ENCODE results near the gene TCAIM. TPM values are rescaled to one million over a fixed set of nuclear protein-coding genes. Genes with fewer than 3 reads are reported as not detected.

TCAIM gene, protein sequence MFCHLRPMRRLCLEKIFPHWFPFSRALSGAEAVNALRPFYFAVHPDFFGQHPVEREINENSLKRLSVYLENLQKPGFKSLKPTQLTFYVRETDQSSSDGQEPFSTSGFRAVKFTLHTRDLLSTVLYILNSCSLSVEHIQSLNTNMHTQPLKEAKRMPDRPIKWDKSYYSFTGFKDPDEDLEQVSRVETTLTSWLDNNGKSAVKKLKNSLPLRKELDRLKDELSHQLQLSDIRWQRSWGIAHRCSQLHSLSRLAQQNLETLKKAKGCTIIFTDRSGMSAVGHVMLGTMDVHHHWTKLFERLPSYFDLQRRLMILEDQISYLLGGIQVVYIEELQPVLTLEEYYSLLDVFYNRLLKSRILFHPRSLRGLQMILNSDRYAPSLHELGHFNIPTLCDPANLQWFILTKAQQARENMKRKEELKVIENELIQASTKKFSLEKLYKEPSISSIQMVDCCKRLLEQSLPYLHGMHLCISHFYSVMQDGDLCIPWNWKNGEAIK
- 7.6 TPM for total RNA-seq

DNA sequence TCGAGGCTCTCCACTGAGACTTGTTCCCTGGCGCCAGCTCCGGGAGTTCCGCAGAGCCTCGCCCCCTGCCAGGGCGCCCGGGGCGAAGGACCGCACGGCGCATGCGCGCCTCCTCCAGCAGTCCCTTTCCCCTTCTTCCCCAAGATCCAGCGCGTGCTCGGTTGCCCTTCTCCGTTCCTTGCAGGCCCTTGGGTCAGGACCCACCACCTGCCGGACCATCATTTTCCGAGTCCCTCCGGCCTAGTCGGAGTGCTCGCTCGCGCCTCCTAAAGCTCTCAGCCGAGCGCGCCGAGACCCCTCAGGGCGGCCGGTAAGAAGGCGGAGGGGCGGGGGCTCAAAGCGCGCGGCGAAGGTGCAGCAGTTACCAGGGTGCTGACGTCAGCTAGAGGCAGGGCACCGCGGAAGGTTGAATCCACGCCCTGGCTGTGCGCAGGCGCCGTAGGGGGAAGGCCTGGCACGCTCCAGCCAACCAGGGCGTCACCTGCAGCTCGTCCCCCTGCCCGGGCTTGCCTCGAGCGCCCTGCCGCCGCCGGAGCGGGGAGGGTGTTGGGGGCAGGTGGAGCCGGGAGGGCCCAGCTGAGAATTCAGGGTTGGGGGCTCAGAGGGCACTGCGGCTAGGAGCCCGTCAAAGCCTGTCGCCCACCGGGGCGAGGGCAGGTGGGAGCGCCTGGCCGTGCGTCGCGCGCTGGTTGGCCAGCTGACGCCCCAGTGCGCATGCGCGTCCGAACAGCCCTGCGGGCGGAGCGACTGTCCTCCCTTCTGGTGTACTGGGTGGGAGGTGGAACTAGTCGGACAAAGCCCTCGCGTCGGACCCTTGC lies at the start of gene TCAIM:
Gene TCAIM (plus strand): TSS at position 757 of the 818 bp plus-strand sequence. CDS start 16,017 bp downstream, outside the sequence.
- peak within 1 kb of the TSS; percentile 90 for H3K4me3 ChIP-seq (ENCODE audit: low read length)
- no peaks in the 10 kb centered on the region for H3K27me3 ChIP-seq (ENCODE audit: insufficient read depth, low read length)
- no peaks in the 10 kb centered on the region for H3K9me3 ChIP-seq (ENCODE audit: low read depth, low read length)
- peaks cover 17% of the 10 kb centered on the region for H3K4me1 ChIP-seq (ENCODE audit: insufficient read depth, low read length)

DNA sequence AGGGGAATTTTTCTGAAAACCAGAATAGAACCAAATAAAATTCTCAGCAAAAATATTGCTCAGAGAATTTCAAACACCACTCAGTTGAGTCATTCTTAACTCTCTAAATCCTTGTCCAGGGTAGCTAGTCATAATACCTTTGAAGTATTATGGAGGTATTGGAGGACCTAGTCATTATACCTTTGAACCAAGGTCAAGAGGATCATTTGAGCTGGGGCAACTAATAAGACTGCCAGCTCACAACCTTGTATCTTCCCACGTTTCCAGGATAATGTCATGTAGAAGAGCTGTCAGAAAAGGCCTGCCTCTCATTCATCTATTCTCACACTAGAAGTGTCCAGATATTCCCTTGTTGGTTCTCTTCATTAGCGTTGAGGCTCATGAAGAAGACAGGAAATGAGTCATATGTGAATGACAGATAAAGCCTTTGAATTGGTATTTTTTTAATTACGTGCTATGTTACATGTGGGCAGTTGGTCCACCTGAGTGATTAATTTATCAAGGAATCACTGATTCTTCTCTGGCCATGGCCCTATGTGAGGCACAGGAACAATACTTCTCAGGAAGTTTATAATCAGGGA lies 48.6 kb upstream of the TCAIM start:
- Histone ChIP-seq H3K27me3 (ENCODE audit: insufficient read depth, low read length) (no peaks in the 10 kb centered on the region), H3K9me3 (ENCODE audit: low read depth, low read length) (no peaks in the 10 kb centered on the region), H3K4me1 (ENCODE audit: insufficient read depth, low read length) (no peaks in the 10 kb centered on the region), H3K4me3 (ENCODE audit: low read length) (no peak overlapping the region)

DNA sequence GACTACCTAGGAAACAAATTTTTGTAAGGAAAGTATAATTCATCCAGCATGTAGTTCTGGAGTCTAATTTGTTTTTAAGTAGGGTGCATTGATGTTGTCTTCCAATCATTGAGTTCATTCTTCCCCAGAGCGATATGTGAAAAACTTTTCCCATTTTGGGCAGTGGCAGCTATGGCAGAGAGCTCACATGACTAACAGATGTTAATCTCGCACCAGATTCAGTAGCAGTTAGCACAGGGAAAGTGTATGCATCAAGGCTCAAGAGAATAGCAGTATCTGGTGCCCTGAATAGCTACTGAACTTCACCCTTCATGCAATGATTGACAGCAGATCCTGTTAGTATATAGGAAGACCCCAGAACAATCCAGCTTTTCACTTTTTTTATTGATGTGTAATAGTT lies 46.3 kb upstream of the TCAIM start:
- Histone ChIP-seq H3K9me3 (ENCODE audit: low read depth, low read length) (no peaks in the 10 kb centered on the region), H3K4me3 (ENCODE audit: low read length) (no peak overlapping the region)

DNA sequence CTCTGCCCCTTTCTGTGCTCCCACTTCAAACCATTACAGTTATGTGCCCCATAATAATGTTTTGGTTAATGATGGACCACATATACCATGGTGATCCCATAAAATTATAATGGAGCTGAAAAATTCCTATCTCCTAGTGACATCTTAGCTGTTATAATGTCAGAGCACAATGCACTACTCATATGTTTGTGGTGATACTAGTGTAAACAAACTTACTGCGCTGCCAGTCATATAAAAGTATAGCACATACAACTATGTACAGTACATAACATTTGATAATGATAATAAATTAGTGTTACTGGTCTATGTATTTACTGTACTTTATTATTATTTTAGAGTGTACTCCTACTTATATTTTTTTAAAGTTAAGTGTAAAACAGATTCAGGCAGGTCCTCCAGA lies 45.6 kb upstream of the TCAIM start:
- H3K4me3 ChIP-seq (ENCODE audit: low read length): no peak overlapping the region
- H3K4me1 ChIP-seq (ENCODE audit: insufficient read depth, low read length): no peaks in the 10 kb centered on the region
- no peaks in the 10 kb centered on the region for H3K27me3 ChIP-seq (ENCODE audit: insufficient read depth, low read length)
- H3K9me3 ChIP-seq (ENCODE audit: low read depth, low read length): no peaks in the 10 kb centered on the region

More for the DNA sequence above, 46.3 kb upstream of the TCAIM start:
- no peaks in the 10 kb centered on the region for H3K4me1 ChIP-seq (ENCODE audit: insufficient read depth, low read length)
- no peaks in the 10 kb centered on the region for H3K27me3 ChIP-seq (ENCODE audit: insufficient read depth, low read length)

DNA sequence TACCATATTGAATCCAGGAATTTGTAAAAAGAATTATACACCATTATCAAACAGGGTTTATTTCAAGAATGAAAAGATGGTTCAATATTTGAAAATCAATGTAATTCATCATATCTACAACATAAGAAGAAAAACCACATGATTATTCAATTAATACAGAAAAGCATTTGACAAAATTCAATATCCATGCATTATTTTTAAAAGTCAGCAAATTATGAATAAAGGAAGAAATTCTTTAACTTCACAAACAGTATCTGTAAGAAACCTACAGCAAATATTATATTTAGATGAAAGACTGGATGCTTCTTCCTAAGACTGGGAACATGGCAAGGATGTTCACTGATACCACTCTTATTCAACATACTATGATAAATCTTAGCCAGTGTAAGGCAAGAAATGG lies 41.3 kb upstream of the TCAIM start:
- H3K4me1 ChIP-seq (ENCODE audit: insufficient read depth, low read length): no peaks in the 10 kb centered on the region
- H3K4me3 ChIP-seq (ENCODE audit: low read length): no peak overlapping the region
- no peaks in the 10 kb centered on the region for H3K9me3 ChIP-seq (ENCODE audit: low read depth, low read length)
- no peaks in the 10 kb centered on the region for H3K27me3 ChIP-seq (ENCODE audit: insufficient read depth, low read length)

DNA sequence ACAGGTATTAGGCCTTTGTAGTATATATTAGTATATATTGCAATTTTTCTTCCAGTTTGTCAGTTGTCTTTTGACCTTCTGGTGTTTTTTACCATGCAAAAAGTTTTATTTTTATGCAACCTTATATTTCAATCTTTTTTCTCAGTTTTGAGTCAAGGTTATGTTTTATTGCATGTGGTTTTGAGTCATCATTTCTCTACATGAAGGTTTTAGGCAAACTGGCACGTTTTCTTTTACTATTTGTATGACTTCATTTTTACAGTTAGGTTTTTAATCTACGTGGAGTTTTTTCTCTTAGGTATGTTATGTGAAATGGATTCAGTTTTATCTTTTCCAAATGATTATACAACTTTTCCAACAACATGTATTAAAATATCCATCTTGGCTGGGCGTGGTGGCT lies 36.8 kb upstream of the TCAIM start:
- no peaks in the 10 kb centered on the region for H3K4me1 ChIP-seq (ENCODE audit: insufficient read depth, low read length)
- H3K4me3 ChIP-seq (ENCODE audit: low read length): no peak overlapping the region
- H3K9me3 ChIP-seq (ENCODE audit: low read depth, low read length): no peaks in the 10 kb centered on the region
- no peaks in the 10 kb centered on the region for H3K27me3 ChIP-seq (ENCODE audit: insufficient read depth, low read length)

DNA sequence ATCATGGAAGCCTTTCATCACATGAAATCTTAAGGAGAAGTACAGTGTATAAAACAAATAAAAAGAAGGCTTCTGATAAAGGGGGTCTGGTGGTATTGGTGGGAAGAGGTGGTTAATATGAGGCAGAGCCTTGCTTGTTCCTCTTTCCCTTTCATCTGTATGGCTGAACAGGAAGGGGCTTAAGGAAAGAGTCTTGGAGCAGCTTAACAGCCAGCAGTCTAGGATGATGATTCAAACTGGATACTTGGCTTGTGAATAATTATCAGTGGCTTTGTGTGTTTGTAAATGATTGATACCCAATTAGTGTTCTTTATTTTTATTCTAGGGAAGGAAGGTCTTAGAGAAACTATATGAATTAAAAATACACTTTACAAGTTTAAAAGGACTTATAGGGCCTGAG lies 29.1 kb upstream of the TCAIM start:
- Histone ChIP-seq H3K4me1 (ENCODE audit: insufficient read depth, low read length) (no peaks in the 10 kb centered on the region), H3K4me3 (ENCODE audit: low read length) (no peak overlapping the region), H3K9me3 (ENCODE audit: low read depth, low read length) (no peaks in the 10 kb centered on the region), H3K27me3 (ENCODE audit: insufficient read depth, low read length) (no peaks in the 10 kb centered on the region)

DNA sequence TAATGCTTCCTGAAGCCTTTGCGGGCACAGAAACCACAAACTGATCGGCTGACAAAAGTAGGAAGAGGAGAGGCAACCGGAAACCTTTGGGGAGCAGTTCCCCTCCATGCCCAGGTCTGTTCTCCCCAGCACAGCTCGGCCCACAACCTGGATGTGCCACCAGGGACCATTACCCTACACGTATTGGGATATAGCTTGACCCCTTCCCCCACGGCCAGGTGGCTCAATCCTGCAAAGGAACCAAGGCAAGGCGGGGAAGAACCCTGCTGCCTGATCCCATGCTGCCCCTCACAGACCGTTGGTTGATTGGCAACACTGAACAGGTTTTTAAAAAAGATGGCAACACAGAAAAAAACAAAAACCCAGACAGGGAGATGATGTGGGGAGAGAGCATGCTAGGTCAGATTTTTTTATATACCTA lies 19.7 kb upstream of the TCAIM start:
- Histone ChIP-seq H3K4me3 (ENCODE audit: low read length) (no peak overlapping the region), H3K4me1 (ENCODE audit: insufficient read depth, low read length) (peaks cover 4% of the 10 kb centered on the region), H3K9me3 (ENCODE audit: low read depth, low read length) (no peaks in the 10 kb centered on the region), H3K27me3 (ENCODE audit: insufficient read depth, low read length) (peaks cover 3% of the 10 kb centered on the region)

DNA sequence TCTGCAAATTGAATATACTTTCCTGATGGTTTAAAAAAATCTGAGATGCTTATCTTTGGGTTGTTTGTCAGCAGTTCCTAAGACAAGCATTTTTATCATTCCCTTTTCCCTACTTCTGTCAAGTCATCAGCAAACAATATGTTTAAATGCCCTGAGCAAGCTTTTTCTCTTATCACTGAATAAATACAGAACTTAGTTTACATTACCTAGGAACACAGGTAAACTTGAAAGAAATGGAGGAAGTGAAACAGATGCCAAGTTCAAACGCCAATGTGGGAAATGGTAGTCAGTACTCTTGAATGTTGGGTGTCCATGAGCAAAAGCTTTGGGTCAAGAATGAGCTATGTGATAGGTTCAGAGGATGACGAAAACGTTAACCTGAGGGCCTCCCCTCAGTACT lies 17.2 kb upstream of the TCAIM start:
- Histone ChIP-seq H3K27me3 (ENCODE audit: insufficient read depth, low read length) (peaks cover 3% of the 10 kb centered on the region), H3K9me3 (ENCODE audit: low read depth, low read length) (no peaks in the 10 kb centered on the region), H3K4me3 (ENCODE audit: low read length) (no peak overlapping the region), H3K4me1 (ENCODE audit: insufficient read depth, low read length) (peaks cover 4% of the 10 kb centered on the region)

DNA sequence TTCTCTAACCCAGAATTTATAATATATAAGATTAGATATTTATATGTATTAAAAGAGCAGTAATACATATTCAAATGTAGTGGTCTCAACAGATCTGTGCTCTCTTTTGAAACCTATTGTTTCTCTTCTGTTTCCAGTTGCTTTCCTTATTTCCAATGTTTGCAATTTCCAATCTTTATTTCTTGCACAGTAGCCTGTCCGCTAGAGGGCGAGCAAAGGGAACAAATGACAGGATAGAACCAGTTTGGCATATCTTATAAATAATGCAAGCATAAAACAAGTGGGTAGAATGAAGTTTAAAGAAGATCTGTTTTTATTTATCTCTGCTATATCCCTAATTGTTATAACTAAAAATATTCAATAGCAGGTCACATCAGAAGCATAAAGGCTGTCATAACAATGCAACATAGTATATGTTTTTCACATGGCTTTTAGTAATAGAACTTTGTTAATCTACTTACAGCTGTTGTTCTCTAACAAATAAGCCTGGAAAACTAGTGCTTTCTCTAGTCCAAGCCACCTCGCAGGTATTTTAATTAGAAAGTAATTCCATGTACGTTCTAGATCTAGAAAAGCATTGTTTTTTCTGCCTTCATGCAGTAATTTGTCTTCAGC lies 15.1 kb upstream of the TCAIM start:
- Histone ChIP-seq H3K4me3 (ENCODE audit: low read length) (no peak overlapping the region), H3K9me3 (ENCODE audit: low read depth, low read length) (no peaks in the 10 kb centered on the region), H3K27me3 (ENCODE audit: insufficient read depth, low read length) (peaks cover 3% of the 10 kb centered on the region), H3K4me1 (ENCODE audit: insufficient read depth, low read length) (peaks cover 4% of the 10 kb centered on the region)

DNA sequence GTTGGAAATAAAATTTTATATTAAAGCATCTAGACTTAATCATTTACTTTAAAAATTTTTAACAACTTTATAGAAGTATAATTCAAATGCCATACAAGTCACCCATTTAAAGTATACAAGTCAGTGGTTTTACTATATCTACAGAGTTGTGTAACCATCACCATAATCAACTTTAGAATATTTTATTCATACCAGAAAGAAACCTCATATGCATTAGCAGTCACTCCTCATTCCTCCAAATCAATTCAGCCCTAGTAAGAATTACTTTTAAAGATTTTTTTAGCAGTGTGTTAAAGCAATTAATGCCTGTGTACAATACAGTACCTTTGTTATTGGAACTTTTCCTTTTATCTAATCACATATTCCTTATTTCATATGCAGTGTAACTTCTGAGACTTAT lies 14.0 kb upstream of the TCAIM start:
- Histone ChIP-seq H3K27me3 (ENCODE audit: insufficient read depth, low read length) (no peaks in the 10 kb centered on the region), H3K4me3 (ENCODE audit: low read length) (no peak overlapping the region), H3K4me1 (ENCODE audit: insufficient read depth, low read length) (no peaks in the 10 kb centered on the region), H3K9me3 (ENCODE audit: low read depth, low read length) (no peaks in the 10 kb centered on the region)

DNA sequence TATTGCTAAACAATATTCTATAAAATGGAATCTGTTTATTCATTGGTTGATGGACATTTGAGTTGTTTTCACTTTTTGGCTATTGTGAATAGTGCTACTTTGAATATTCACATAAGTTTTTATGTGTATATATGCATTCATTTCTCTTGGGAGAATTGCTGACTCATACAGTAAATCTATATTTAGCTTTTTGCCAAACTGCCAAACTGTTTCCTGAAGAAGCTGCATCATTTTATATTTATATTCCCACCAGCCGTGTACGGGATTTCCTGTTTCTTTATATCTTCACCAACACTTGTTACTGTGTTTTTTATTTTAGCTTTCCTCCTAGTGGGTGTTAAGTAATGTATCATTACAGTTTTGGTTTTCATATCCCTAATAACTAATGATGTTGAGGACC lies 12.5 kb upstream of the TCAIM start:
- Histone ChIP-seq H3K4me3 (ENCODE audit: low read length) (no peak overlapping the region), H3K27me3 (ENCODE audit: insufficient read depth, low read length) (no peaks in the 10 kb centered on the region), H3K4me1 (ENCODE audit: insufficient read depth, low read length) (no peaks in the 10 kb centered on the region), H3K9me3 (ENCODE audit: low read depth, low read length) (no peaks in the 10 kb centered on the region)

DNA sequence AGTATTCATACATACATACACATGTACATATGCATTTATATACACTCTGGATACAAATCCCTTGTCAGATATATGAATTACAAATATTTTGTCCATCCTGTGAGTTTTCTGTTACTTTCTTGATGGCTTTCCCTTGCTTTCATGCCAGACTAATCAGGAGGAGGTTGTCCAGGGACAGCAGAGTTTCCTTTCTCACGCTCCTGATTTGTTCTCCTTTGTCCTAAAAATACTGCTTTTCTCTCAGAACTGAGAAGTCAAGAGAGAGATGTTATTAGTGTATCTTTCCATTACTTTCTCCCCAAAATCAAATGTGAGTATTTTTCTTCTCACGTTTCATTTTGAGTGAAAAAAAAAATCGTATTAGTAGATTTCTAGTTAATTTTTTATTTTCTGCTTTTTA lies 12.1 kb upstream of the TCAIM start:
- Histone ChIP-seq H3K27me3 (ENCODE audit: insufficient read depth, low read length) (no peaks in the 10 kb centered on the region), H3K9me3 (ENCODE audit: low read depth, low read length) (no peaks in the 10 kb centered on the region), H3K4me1 (ENCODE audit: insufficient read depth, low read length) (no peaks in the 10 kb centered on the region), H3K4me3 (ENCODE audit: low read length) (no peak overlapping the region)

DNA sequence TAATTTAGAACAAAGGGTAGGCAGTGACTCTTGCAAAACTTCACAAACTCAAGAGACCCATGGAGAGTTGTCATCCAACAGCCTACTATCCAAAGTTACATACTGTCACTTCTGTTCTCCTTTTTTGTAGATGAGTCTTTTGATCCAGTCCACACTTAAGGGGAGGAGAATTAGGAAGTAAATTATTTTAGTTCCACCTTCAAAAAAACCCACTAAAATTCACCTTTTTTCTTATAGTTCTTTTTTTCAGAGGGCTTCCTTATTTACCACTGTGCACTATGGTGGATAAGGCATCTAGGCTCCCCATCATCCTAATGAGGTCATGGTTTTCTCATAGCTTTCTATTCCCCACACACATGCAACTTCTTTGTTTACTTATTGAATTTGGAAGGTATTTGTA lies 8.6 kb upstream of the TCAIM start:
- Histone ChIP-seq H3K4me1 (ENCODE audit: insufficient read depth, low read length) (no peaks in the 10 kb centered on the region), H3K9me3 (ENCODE audit: low read depth, low read length) (no peaks in the 10 kb centered on the region), H3K27me3 (ENCODE audit: insufficient read depth, low read length) (no peaks in the 10 kb centered on the region), H3K4me3 (ENCODE audit: low read length) (no peak overlapping the region)

DNA sequence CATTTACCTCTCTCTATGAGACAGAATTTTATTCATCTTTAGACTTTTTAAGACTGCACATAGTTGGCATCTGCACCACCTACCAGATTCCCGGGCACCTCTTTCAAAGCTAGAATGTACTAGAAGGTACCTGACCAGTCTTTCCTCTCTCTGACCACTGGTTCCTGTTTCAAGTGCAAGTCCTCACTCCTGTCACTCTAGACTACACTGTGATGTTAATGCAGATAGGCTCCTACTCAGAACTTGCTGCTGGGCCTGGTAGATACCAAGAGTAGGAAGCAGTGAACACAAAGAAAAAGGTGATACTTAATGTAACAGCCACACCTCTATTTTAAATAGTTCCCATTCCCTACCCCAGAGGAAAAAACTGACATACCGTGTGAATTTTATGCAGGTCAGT lies 8.1 kb upstream of the TCAIM start:
- Histone ChIP-seq H3K27me3 (ENCODE audit: insufficient read depth, low read length) (no peaks in the 10 kb centered on the region), H3K4me1 (ENCODE audit: insufficient read depth, low read length) (no peaks in the 10 kb centered on the region), H3K9me3 (ENCODE audit: low read depth, low read length) (no peaks in the 10 kb centered on the region), H3K4me3 (ENCODE audit: low read length) (no peak overlapping the region)
